A549 (cell line): ENCODE data around the gene TNFAIP8L1. TPM values are rescaled to one million over a fixed set of nuclear protein-coding genes. Genes with fewer than 3 reads are reported as not detected.

Source experiments
- ATAC-seq, 2 experiments: fragments of 200-7000 bp in 1 of 2; fragments of >200 bp in 1 of 2; cut with Nextera tagmentation in 1 of 2; cut with Tn5 transposase in 1 of 2; 3 replicates each; pipeline versions ENCODE4 v1.8.0 to v1.9.1; 2018 to 2020; ENCODE audit warnings: mild to moderate bottlenecking in 1 of 2, moderate library complexity in 1 of 2
- CTCF ChIA-PET: fragments of 300-600 bp; sonication (Branson Sonifier 250); formaldehyde crosslinking; extraction: SDS; loops from one replicate; lab custom pipeline; 2021; ENCODE audit warnings: antibody characterized with exemption, inconsistent platforms; lab: Yijun Ruan, JAX
- POLR2A ChIA-PET: fragments of 350-600 bp; formaldehyde crosslinking; extraction: SDS; loops from one replicate; lab custom pipeline; 2021; ENCODE audit warnings: antibody characterized with exemption, inconsistent platforms; lab: Yijun Ruan, JAX
- DNase-seq, 2 experiments: peaks; one replicate each; pipeline versions ENCODE4 v3.0.0 to v3.0.0-alpha.2; 2011 to 2016; ENCODE audit warnings: low read depth in 1 of 2, low spot score in 1 of 2
- FAIRE-seq: peaks from 2 replicates; lab custom pipeline; 2011; peaks lifted over from hg19 to GRCh38; lab: Jason Lieb, UNC
- H3K27ac ChIP-seq, 2 experiments: fragments of >200 bp; sonication (Bioruptor Twin); formaldehyde crosslinking; 3 replicates each; pipeline ENCODE4 v1.5.1; 2016 to 2017
- H3K4me1 ChIP-seq: fragments of >200 bp; sonication (Bioruptor Twin); formaldehyde crosslinking; 3 replicates; pipeline ENCODE4 v1.6.1; 2016
- H3K4me2 ChIP-seq: fragments of >200 bp; sonication (Bioruptor Twin); formaldehyde crosslinking; 3 replicates; pipeline ENCODE4 v1.6.1; 2016
- H3K4me3 ChIP-seq: fragments of >200 bp; sonication (Bioruptor Twin); formaldehyde crosslinking; 3 replicates; pipeline ENCODE4 v1.5.1; 2016
- H3K9me3 ChIP-seq: fragments of >200 bp; sonication (Bioruptor Twin); formaldehyde crosslinking; 3 replicates; pipeline ENCODE4 v1.6.1; 2016
- ATOH8 ChIP-seq: fragments of 250-450 bp; sonication (Bioruptor Pico); IDR thresholded peaks from 2 replicates; pipeline ENCODE4 v1.5.0; 2020; ENCODE audit warnings: low read depth, mild to moderate bottlenecking, moderate library complexity
- BHLHE40 ChIP-seq: IDR thresholded peaks from 2 replicates; pipeline ENCODE4 v1.6.1; 2012; ENCODE audit warnings: low read depth, low read length, inconsistent platforms
- CBX2 ChIP-seq: fragments of 200-600 bp; sonication (generic); IDR thresholded peaks from 2 replicates; pipeline ENCODE4 v1.6.1; 2016; ENCODE audit warnings: low read depth, mild to moderate bottlenecking, borderline replicate concordance
- CBX8 ChIP-seq: fragments of 200-600 bp; sonication (generic); IDR thresholded peaks from 2 replicates; pipeline ENCODE4 v1.6.1; 2016
- CHD4 ChIP-seq: fragments of 200-600 bp; sonication (generic); IDR thresholded peaks from 2 replicates; pipeline ENCODE4 v1.6.1; 2016; ENCODE audit warnings: antibody characterized with exemption, mild to moderate bottlenecking, borderline replicate concordance
- CTCF ChIP-seq: fragments of >200 bp; sonication (Bioruptor Twin); formaldehyde crosslinking; IDR thresholded peaks from 3 replicates; pipeline ENCODE4 v1.5.1; 2016
- E2F6 ChIP-seq: IDR thresholded peaks from 2 replicates; pipeline ENCODE4 v1.6.1; 2012; ENCODE audit warnings: low read depth, borderline replicate concordance
- EHMT2 ChIP-seq: fragments of 200-600 bp; sonication (generic); IDR thresholded peaks from 2 replicates; pipeline ENCODE4 v1.6.1; 2016; ENCODE audit warnings: antibody characterized with exemption, low read depth, mild to moderate bottlenecking, moderate library complexity
- HEYL ChIP-seq: fragments of 250-450 bp; sonication (Bioruptor Pico); IDR thresholded peaks from 2 replicates; pipeline ENCODE4 v1.8.0; 2021; ENCODE audit warnings: mild to moderate bottlenecking, moderate library complexity
- HOXA7 ChIP-seq: fragments of 250-450 bp; sonication (Bioruptor Pico); IDR thresholded peaks from 2 replicates; pipeline ENCODE4 v1.5.0; 2020; ENCODE audit warnings: mild to moderate bottlenecking, moderate library complexity
- HOXB5 ChIP-seq: fragments of 250-450 bp; sonication (Bioruptor Pico); IDR thresholded peaks from 2 replicates; pipeline ENCODE4 v1.5.0; 2020; ENCODE audit warnings: mild to moderate bottlenecking, moderate library complexity
- KDM1A ChIP-seq: fragments of 200-600 bp; sonication (generic); IDR thresholded peaks from 2 replicates; pipeline ENCODE4 v1.6.1; 2016; ENCODE audit warnings: low read depth, mild to moderate bottlenecking
- MAFK ChIP-seq: fragments of 450-650 bp; IDR thresholded peaks from 2 replicates; pipeline ENCODE4 v1.6.1; 2014; ENCODE audit not compliant: partially characterized antibody
- MAZ ChIP-seq: fragments of 150-350 bp; IDR thresholded peaks from 2 replicates; pipeline ENCODE4 v1.6.1; 2014; ENCODE audit warnings: antibody characterized with exemption, low read depth, low read length, borderline replicate concordance
- POLR2A ChIP-seq: IDR thresholded peaks from 2 replicates; pipeline ENCODE4 v1.6.1; 2012; ENCODE audit warnings: mild to moderate bottlenecking, low read length
- POLR2AphosphoS2 ChIP-seq: conservative IDR thresholded peaks from 2 replicates; pipeline ENCODE4 v1.6.1; 2012; ENCODE audit warnings: low read length, improper control_type of control experiment, inconsistent platforms
- RCOR1 ChIP-seq: fragments of 150-350 bp; IDR thresholded peaks from 2 replicates; pipeline ENCODE4 v1.6.1; 2014; ENCODE audit warnings: antibody characterized with exemption, low read length, low read depth
- REST ChIP-seq: fragments of 200-600 bp; sonication (generic); IDR thresholded peaks from 2 replicates; pipeline ENCODE4 v1.6.1; 2016; ENCODE audit warnings: antibody characterized with exemption, mild to moderate bottlenecking, moderate library complexity
- RNF2 ChIP-seq: fragments of 200-600 bp; sonication (generic); IDR thresholded peaks from 2 replicates; pipeline ENCODE4 v1.6.1; 2016; ENCODE audit warnings: low read depth, mild to moderate bottlenecking, antibody characterized with exemption, moderate library complexity, borderline replicate concordance
- USF2 ChIP-seq: fragments of 450-650 bp; IDR thresholded peaks from 2 replicates; pipeline ENCODE4 v1.6.1; 2014; ENCODE audit warnings: antibody characterized with exemption
- ZC3H11A ChIP-seq: fragments of 450-650 bp; IDR thresholded peaks from 2 replicates; pipeline ENCODE4 v1.6.1; 2014; ENCODE audit warnings: antibody characterized with exemption, mild to moderate bottlenecking
- ZFP36 ChIP-seq: fragments of 450-650 bp; IDR thresholded peaks from 2 replicates; pipeline ENCODE4 v1.6.1; 2014; ENCODE audit warnings: borderline replicate concordance; ENCODE audit not compliant: partially characterized antibody
- WGBS: methylation state at CpG from one replicate; pipeline ENCODE4 v1.1.6; 2017; ENCODE audit errors: missing lambda C conversion rate; 5-methylcytosine and 5-hydroxymethylcytosine counted together
- polyA plus RNA-seq, 4 experiments: library from polyadenylated mRNA; depleted of rRNA in 3 of 4; stranded (reverse); fragments of >200 nt; fragmentation: RNase III in 1 of 4; extraction: RNeasy Plus Mini Kit Qiagen cat#74134 plus additional on column Dnase treatment in 1 of 4; gene quantifications; 2 replicates in 3 of 4; 3 replicates in 1 of 4; pipeline ENCODE4 v1.2.3, GENCODE V29; 2011 to 2017

Gene TNFAIP8L1
- polyA plus RNA-seq, 2 of the 4 experiments (the other 2 are of a cell fraction), result 3.2 to 5.9 TPM

- 85% methylated on average over 14 of the region's 20 CpGs for WGBS
- ChIA-PET CTCF (interaction anchor here (0.6 to 3.0 kb wide), 6 partner anchors 11 to 225 kb away, joined by 3 to 20 read pairs (median 4); no protein-coding TSS in a partner anchor), POLR2A (no interaction called here)
- Histone ChIP-seq H3K27ac (no peak overlapping the region), H3K4me3 (no peak overlapping the region), H3K4me1 (no peaks in the 10 kb centered on the region)
- ATAC-seq, result peak in 1 of 2 experiments; percentile 47; a peak in 3 of 6 replicates
- no peak for FAIRE-seq
- TF ChIP-seq E2F6 (no peak), REST (no peak), USF2 (no peak), HEYL (CRISPR knock-in tag) (no peak), MAFK (no peak), CBX8 (no peak), POLR2A (no peak), HOXB5 (CRISPR knock-in tag) (no peak), CTCF (no peak), RCOR1 (no peak), MAZ (no peak), BHLHE40 (no peak), ATOH8 (CRISPR knock-in tag) (no peak), RNF2 (no peak), EHMT2 (no peak)
- TF ChIP-seq, all 56 proteins: peak for 0
- DNase-seq, result no peak
- H3K9me3 ChIP-seq, result no peaks in the 10 kb centered on the region
- no peak overlapping the region for H3K4me2 ChIP-seq
Observed at GRCh38 chr19:4647676-4648644, 8.6 kb downstream of the TNFAIP8L1 start.

- 82% methylated on average over 9 of the region's 19 CpGs for WGBS
- TF ChIP-seq ZC3H11A, result no peak
- TF ChIP-seq ZFP36, result peak; percentile 33
- no peak for TF ChIP-seq KDM1A
- no peak for TF ChIP-seq HOXA7
- no peak for TF ChIP-seq E2F6
- no peak for TF ChIP-seq MAZ
- no peak for TF ChIP-seq POLR2AphosphoS2
- no peak for TF ChIP-seq CBX2
- TF ChIP-seq CHD4, result no peak
- H3K27ac ChIP-seq, result no peak overlapping the region
- no peak for DNase-seq
- no peak for ATAC-seq
- ChIA-PET CTCF (interaction anchor here (0.6 to 3.0 kb wide), 6 partner anchors 10 to 91 kb away, joined by 3 to 20 read pairs (median 4); partner anchors contain the start of gene SEMA6B), POLR2A (no interaction called here)
- FAIRE-seq, result no peak
- peaks cover 1% of the 10 kb centered on the region; the same call in 1 of the 3 replicates for H3K4me1 ChIP-seq
- H3K9me3 ChIP-seq, result no peaks in the 10 kb centered on the region
- no peak overlapping the region for H3K4me2 ChIP-seq
- H3K4me3 ChIP-seq, result no peak overlapping the region
Observed at GRCh38 chr19:4649392-4650047, 10.2 kb downstream of the TNFAIP8L1 start.
